NCI-H146 (cell line): ENCODE results near the gene LMNTD1.
"Not testable (repeated sequence)": the region's sequence is repeated elsewhere in the genome, so short reads cannot be mapped to it uniquely, and the experiment has no call there.

Experiments
- DNase-seq: peaks from one replicate; lab custom pipeline; 2025; lab: John Stamatoyannopoulos, UW

The LMNTD1 gene

DNA sequence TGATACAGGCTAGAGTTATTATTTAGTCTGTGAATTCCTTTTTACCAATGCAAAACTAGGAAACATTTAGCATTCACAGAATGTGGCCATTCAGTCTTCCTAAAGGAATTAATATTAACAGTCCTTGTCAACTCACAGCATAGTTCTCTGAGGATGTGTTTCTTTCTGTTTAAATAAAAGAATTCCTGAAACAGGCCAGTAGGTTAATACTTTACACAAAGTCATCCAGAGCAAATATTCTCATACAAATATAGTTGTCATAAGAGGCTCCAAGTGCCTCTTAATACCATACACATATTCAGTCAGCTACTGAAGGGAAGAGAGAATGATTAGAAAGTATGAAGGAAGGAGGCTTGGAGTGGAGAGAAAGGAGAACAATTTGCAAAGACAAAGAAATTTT, 120.1 kb downstream of the LMNTD1 start:
- DNase-seq, result no peak

DNA sequence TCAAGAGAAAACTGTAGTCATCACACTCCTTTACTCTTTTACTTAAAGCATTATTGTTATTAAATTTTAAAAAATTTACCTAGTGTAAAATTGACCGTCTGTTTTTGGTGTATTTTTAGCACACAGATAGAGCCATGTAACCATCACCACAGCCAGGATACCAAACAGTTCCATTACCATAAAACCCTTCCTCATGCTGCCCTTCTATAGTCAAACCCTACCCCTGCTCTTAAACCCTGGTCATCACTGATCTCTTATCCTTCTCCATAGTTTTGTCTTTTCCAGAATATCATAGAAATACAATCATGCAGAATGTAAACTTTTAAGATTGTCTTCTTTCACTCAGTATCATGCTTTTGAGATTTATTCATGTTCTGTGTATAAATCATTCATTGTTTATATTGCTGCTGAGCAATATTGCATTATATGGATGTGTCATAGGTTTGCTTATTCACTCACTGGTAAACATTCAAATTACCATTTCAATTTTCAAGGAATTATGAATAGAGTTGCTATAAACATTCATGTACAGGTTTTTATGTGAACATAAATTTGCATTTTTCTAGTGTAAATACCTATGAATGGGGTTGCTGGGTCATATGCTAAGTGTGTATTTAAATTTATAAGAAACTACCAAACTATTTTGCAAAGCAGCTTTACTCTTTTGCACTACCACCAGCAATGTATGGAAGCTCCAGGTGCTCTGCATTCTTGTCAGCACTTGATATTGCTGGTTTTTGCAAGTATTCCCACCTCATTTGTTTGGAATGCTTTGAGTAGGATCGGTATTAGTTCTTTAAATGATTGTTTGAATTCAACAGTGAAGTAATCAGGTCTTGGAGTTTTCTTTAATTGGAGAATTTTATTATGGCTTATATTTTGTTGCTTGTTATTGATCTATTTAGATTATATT, 125.5 kb downstream of the LMNTD1 start:
- no peak for DNase-seq

DNA sequence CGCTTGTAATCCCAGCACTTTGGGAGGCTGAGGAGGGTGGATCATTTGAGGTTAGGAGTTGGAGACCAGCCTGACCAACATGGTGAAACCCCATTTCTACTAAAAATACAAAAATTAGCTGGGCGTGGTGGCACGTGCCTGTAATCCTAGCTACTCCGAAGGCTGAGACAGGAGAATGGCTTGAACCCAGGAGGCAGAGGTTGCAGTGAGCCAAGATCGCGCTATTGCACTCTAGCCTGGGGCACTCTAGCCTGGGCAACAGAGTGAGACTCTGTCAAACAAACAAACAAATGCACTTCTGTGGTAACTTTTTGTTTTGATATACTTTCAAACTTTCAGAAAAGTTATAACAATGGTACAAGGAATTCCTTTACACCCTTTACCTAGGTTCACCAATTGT, 126.3 kb downstream of the LMNTD1 start:
- not testable (repeated sequence) for DNase-seq
